RWPE1 (cell line): Measurements from ENCODE around the gene SEC14L5.

Experiments used
- CTCF ChIA-PET: fragments of 350-600 bp; sonication (Branson Sonifier 250); formaldehyde crosslinking; extraction: SDS; loops from one replicate; lab custom pipeline; 2021; lab: Yijun Ruan, JAX
- POLR2A ChIA-PET: fragments of 400-600 bp; formaldehyde crosslinking; extraction: SDS; loops from one replicate; lab custom pipeline; 2020; ENCODE audit warnings: antibody characterized with exemption; ENCODE audit not compliant: low non-redundant PET; lab: Yijun Ruan, JAX
- DNase-seq: peaks from one replicate; pipeline ENCODE4 v3.0.0; 2012; ENCODE audit warnings: low spot score
- H3K27ac ChIP-seq: fragments of 450-650 bp; 2 replicates; pipeline ENCODE4 v1.5.1; 2017
- TF ChIP-seq, protein P1 (sequence below): fragments of 450-650 bp; conservative IDR thresholded peaks from 2 replicates; pipeline ENCODE4 v1.5.1; 2017; ENCODE audit warnings: low read depth, mild to moderate bottlenecking

SEC14L5 gene

DNA sequence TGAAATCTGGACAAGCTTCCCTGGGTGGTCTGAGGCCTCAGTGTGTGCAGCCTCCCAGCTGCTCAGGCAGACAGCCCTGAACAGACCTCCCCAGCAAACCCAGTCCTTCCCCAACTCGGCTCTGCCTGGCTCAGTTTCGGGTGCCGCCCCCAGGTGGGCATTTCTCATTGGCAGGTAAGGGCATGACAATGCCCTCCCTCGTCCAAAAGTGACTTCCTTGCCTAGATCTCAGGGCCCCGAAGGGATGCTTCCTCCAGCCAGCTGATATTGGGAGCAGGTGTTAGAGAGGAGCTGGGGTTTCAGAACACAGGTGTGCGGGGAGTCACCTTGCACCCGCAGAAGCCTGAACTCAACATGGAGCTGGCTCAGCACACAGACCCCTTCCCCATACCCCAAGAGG lies 17.4 kb upstream of the SEC14L5 start:
- TF ChIP-seq, protein P1, sequence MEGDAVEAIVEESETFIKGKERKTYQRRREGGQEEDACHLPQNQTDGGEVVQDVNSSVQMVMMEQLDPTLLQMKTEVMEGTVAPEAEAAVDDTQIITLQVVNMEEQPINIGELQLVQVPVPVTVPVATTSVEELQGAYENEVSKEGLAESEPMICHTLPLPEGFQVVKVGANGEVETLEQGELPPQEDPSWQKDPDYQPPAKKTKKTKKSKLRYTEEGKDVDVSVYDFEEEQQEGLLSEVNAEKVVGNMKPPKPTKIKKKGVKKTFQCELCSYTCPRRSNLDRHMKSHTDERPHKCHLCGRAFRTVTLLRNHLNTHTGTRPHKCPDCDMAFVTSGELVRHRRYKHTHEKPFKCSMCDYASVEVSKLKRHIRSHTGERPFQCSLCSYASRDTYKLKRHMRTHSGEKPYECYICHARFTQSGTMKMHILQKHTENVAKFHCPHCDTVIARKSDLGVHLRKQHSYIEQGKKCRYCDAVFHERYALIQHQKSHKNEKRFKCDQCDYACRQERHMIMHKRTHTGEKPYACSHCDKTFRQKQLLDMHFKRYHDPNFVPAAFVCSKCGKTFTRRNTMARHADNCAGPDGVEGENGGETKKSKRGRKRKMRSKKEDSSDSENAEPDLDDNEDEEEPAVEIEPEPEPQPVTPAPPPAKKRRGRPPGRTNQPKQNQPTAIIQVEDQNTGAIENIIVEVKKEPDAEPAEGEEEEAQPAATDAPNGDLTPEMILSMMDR: no peak
- DNase-seq: no peak
- ChIA-PET CTCF (interaction anchor here (0.9 kb wide), 1 partner anchor 15 kb away, joined by 3 read pairs; no protein-coding TSS in a partner anchor), POLR2A (no interaction called here)
- peak overlapping the region; percentile 100 for H3K27ac ChIP-seq

DNA sequence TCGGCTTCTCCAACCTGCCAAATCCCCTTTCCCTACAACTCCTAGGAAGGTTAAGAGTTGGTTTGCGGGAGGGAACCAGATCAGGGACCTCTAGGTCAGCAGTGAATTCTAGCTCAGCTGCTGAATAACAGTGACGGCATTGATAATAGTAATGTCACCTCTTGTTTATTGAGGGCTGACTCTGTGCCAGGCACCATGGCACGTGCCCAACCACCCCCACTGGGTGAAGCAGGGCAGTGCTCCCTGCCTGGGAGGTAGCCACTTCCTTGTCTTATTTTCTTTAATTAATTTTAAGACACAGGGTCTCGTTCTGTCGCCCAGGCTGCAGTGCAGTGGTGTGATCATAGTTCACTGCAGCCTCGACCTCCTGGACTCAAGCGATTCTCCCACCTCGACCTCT lies 15.6 kb upstream of the SEC14L5 start:
- H3K27ac ChIP-seq: peak overlapping the region; percentile 100
- ChIA-PET POLR2A (no interaction called here), CTCF (interaction anchor here (1.4 kb wide), 1 partner anchor 13 kb away, joined by 6 read pairs; no protein-coding TSS in a partner anchor)
- DNase-seq: no peak
- TF ChIP-seq, protein P1: no peak

DNA sequence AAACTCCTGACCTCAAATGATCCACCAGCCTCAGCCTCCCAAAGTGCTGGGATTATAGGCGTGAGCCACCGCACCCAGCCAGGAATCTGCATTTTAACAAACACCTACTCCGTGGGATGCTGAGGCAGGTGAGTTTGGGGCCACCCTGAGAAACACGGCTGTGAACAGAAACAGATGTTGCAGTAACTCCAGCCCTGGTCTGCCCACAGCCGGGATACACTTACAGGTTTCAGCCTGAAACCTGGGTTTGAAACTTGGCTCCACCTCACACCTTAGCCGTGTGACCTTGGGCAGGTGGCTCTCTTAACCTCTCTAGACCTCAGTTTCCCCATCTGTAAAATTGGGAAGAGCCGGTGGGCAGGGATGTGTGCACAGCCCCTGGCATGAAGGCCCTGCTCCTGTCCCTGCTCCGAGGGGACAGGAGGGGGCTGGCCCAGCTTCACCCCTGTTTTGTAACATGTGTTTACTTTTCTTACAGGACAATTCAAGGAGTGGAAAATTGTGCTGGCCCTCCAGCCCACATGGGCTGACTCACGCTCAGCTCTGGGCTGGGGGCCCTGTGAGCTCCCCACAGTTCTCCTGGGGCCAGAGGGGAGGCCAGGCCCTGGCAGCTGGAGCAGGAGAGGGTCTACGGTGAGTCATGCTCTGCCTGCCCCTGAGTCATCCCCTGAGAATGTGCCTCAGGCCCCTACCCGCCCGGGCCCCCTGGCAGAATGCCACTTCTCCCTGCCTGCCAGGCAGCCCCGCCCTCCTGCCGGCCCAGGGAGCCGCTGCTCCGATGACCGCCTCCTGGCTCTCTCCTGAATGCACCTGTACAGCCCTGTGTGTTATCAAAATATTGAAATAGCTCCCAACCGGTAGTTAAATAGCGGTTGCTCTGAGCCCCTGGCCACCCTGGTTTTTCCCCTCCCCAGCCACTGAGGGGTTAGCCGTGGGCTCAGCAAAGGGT lies 13.5 kb upstream of the SEC14L5 start:
- peak overlapping the region; percentile 100 for H3K27ac ChIP-seq
- ChIA-PET POLR2A (interaction anchor here (0.6 to 1.5 kb wide), 2 partner anchors 8 to 481 kb away, joined by 3 to 4 read pairs; no protein-coding TSS in a partner anchor), CTCF (interaction anchor here (0.7 to 1.2 kb wide), 2 partner anchors 9 to 11 kb away, joined by 3 to 4 read pairs; no protein-coding TSS in a partner anchor)
- DNase-seq: peak; percentile 96
- TF ChIP-seq, protein P1: no peak

DNA sequence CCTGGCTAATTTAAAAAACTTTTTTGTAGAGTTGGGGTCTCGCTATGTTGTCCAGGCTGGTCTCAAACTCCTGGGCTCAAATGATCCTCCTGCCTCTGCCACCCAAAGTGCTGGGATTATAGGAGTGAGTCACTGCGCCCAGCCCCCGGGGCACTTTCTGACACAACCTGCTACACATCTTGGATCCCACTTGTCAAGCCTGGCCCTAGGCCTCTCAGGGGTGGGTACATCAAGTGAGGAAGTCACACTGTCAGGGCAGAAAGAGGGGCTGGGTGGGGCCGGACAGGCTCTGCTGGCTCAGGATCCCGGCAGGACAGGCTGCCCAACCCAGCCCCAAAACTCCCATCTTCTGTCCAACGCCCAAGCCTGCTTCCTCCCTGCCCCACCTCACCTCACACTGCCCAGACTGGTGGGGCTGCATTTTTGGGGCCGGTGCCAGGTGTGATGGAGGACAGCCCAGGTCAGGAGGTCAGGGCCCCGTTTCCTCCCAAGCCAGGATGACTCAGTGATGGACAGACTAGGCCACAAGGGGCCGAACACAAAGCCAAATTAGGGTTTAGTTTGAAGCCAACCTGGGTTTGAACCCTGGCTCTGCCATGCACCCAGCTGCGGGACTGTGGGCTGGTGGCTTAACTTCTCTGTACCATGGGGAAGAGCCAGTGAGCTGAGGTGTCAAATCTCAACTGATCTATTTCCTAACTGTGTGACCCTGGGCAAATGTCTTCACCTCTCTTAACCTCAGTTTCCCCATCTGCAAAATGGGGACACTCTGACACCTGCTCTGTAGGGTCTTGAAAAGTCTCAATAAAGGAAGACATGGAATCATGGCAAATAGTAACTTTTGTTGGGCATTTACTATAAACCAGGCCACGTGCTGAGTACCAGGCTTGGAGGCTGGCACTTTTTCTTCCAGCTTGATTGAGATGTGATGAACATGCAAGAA lies 12.3 kb upstream of the SEC14L5 start:
- ChIA-PET CTCF (interaction anchor here (0.7 to 1.2 kb wide), 3 partner anchors 9 to 10 kb away, joined by 3 to 4 read pairs (median 4); no protein-coding TSS in a partner anchor), POLR2A (interaction anchor here (1.5 kb wide), 1 partner anchor 10 kb away, joined by 4 read pairs; no protein-coding TSS in a partner anchor)
- TF ChIP-seq, protein P1: no peak
- peak; percentile 78 for DNase-seq
- peak overlapping the region; percentile 100 for H3K27ac ChIP-seq

DNA sequence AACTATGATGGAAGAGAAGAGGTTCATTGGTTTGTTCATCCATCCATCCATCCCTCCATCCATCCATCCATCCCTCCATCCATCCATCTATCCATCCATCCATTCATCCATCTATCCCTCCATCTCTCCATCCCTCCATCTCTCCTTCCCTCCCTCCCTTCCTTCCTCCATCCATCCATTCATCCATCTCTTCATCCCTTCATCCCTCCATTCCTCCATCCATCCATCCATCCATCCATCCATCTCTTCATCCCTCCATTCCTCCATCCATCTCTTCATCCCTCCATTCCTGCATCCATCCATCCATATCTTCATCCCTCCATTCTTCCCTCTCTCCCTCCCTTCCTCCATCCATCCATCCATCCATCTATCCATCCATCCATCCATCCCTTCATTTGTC lies 11.2 kb upstream of the SEC14L5 start:
- TF ChIP-seq, protein P1: no peak
- H3K27ac ChIP-seq: peak overlapping the region; percentile 100
- POLR2A ChIA-PET: no interaction called here
- DNase-seq: no peak
- CTCF ChIA-PET: interaction anchor here (1.2 kb wide), 2 partner anchors 9 to 11 kb away, joined by 4 to 5 read pairs; no protein-coding TSS in a partner anchor
